Neural progenitor cell (in vitro differentiated cells): ENCODE measurements around the gene HMCN1. TPM values are rescaled to one million over a fixed set of nuclear protein-coding genes. Genes with fewer than 3 reads are reported as not detected.

ENCODE experiments used
- DNase-seq: peaks from one replicate; pipeline ENCODE4 v3.0.0-alpha.2; 2016; ENCODE audit warnings: low spot score
- H2AFZ ChIP-seq: fragments of 200-600 bp; sonication (generic); replicated peaks from 2 replicates; pipeline ENCODE4 v1.6.1; 2016; ENCODE audit warnings: antibody characterized with exemption
- H3F3A ChIP-seq: fragments of 200-600 bp; sonication (generic); 2 replicates; pipeline ENCODE4 v1.6.1; 2016; ENCODE audit warnings: antibody characterized with exemption, low read depth
- H3K27ac ChIP-seq: fragments of 200-600 bp; sonication (generic); 2 replicates; pipeline ENCODE4 v1.5.1; 2016; ENCODE audit warnings: mild to moderate bottlenecking
- H3K27me3 ChIP-seq: fragments of 200-600 bp; sonication (generic); 2 replicates; pipeline ENCODE4 v1.6.1; 2016; ENCODE audit warnings: mild to moderate bottlenecking, moderate library complexity
- H3K36me3 ChIP-seq: fragments of 200-600 bp; sonication (generic); 2 replicates; pipeline ENCODE4 v1.5.1; 2016
- H3K4me1 ChIP-seq: fragments of 200-600 bp; sonication (generic); 2 replicates; pipeline ENCODE4 v1.6.1; 2016; ENCODE audit warnings: mixed run types
- H3K4me2 ChIP-seq: fragments of 200-600 bp; sonication (generic); 2 replicates; pipeline ENCODE4 v1.6.1; 2016
- H3K4me3 ChIP-seq: fragments of 200-600 bp; sonication (generic); 2 replicates; pipeline ENCODE4 v1.5.1; 2016
- H3K79me2 ChIP-seq: fragments of 200-600 bp; sonication (generic); 2 replicates; pipeline ENCODE4 v1.6.1; 2016; ENCODE audit warnings: low read depth
- H3K9ac ChIP-seq: fragments of 200-600 bp; sonication (generic); 2 replicates; pipeline ENCODE4 v1.6.1; 2016
- H3K9me3 ChIP-seq: fragments of 200-600 bp; sonication (generic); 2 replicates; pipeline ENCODE4 v1.5.1; 2016; ENCODE audit warnings: low read depth
- H4K20me1 ChIP-seq: fragments of 200-600 bp; sonication (generic); 2 replicates; pipeline ENCODE4 v1.6.1; 2016; ENCODE audit warnings: low read depth
- H3K27ac Mint-ChIP-seq: 3 replicates; pipeline ENCODE4 v1.8.0; 2021; ENCODE audit warnings: mixed read lengths
- H3K27me3 Mint-ChIP-seq: 2 replicates; pipeline ENCODE4 v1.8.0; 2022; ENCODE audit warnings: low read depth, mild to moderate bottlenecking, inconsistent platforms, moderate library complexity, mixed read lengths; ENCODE audit not compliant: insufficient read depth
- H3K36me3 Mint-ChIP-seq: 3 replicates; pipeline ENCODE4 v1.8.0; 2021; ENCODE audit warnings: mixed read lengths
- H3K4me1 Mint-ChIP-seq: 3 replicates; pipeline ENCODE4 v1.8.0; 2021; ENCODE audit warnings: mixed read lengths
- H3K4me3 Mint-ChIP-seq: 3 replicates; pipeline ENCODE4 v1.8.0; 2021; ENCODE audit warnings: mild to moderate bottlenecking, moderate library complexity, mixed read lengths
- H3K9me3 Mint-ChIP-seq: 3 replicates; pipeline ENCODE4 v1.8.0; 2020; ENCODE audit warnings: mixed read lengths
- EZH2 ChIP-seq: fragments of 200-600 bp; sonication (generic); IDR thresholded peaks from 2 replicates; pipeline ENCODE4 v1.6.1; 2017; ENCODE audit warnings: antibody characterized with exemption, mild to moderate bottlenecking, moderate library complexity
- EZH2phosphoT487 ChIP-seq: fragments of 200-600 bp; sonication (generic); IDR thresholded peaks from 2 replicates; pipeline ENCODE4 v1.6.1; 2017; ENCODE audit warnings: antibody characterized with exemption
- total RNA-seq: library from RNA; depleted of rRNA; stranded (reverse); fragments of >200 nt; gene quantifications from 2 replicates; pipeline ENCODE4 v1.2.3, GENCODE V29; 2015; ENCODE audit warnings: low replicate concordance
- TF ChIP-seq, protein P1 (sequence below): fragments of 200-600 bp; sonication (generic); IDR thresholded peaks from 2 replicates; pipeline ENCODE4 v1.5.1; 2017; ENCODE audit warnings: antibody characterized with exemption, mild to moderate bottlenecking

HMCN1 gene
- total RNA-seq, 1 donor from 2014 or later = 26.4 TPM

DNA sequence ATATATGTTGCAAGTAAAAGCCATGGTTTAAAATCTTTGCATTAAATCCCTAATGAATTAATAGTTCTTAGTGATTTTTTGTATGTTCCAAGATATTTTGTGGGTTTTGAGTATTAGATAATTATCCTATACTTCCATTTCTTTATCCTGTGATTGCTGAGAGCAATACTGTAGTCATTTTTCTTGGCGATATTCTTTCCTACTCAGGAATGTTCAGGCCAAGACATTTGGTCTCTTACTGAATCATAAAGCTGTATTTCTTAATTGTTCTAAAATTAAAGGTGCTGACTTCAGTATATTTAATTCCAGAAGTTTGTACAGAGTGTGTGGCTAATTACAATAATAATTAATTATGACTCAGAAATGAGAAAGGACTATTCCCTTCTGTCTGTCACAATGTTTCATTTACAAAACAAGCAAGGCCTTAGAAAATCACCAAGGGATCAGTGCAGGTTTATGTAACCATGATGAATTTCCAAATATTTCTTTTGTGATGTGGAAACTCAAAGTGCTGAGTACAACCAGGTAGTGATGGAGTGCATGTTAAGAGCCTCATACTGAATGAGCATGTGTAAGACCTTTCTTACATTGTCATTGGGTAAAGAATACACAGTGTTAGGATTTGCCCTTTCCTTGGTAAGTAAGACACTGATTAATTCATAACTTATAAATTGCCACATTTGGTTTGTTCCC is 161.2 kb downstream of the HMCN1 start:
- Mint-ChIP-seq H3K36me3 (no peaks in the 10 kb centered on the region), H3K9me3 (no peaks in the 10 kb centered on the region), H3K4me3 (no peak overlapping the region), H3K4me1 (no peaks in the 10 kb centered on the region), H3K27me3 (no peaks in the 10 kb centered on the region), H3K27ac (no peak overlapping the region)
- H3K27ac ChIP-seq = no peak overlapping the region
- no peak overlapping the region for H3K9ac ChIP-seq
- no peak for DNase-seq
- no peaks in the 10 kb centered on the region for H3K9me3 ChIP-seq
- H3K27me3 ChIP-seq = no peaks in the 10 kb centered on the region
- TF ChIP-seq EZH2phosphoT487 (no peak), EZH2 (no peak)
- TF ChIP-seq, protein P1, sequence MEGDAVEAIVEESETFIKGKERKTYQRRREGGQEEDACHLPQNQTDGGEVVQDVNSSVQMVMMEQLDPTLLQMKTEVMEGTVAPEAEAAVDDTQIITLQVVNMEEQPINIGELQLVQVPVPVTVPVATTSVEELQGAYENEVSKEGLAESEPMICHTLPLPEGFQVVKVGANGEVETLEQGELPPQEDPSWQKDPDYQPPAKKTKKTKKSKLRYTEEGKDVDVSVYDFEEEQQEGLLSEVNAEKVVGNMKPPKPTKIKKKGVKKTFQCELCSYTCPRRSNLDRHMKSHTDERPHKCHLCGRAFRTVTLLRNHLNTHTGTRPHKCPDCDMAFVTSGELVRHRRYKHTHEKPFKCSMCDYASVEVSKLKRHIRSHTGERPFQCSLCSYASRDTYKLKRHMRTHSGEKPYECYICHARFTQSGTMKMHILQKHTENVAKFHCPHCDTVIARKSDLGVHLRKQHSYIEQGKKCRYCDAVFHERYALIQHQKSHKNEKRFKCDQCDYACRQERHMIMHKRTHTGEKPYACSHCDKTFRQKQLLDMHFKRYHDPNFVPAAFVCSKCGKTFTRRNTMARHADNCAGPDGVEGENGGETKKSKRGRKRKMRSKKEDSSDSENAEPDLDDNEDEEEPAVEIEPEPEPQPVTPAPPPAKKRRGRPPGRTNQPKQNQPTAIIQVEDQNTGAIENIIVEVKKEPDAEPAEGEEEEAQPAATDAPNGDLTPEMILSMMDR = no peak
- H3K79me2 ChIP-seq = no peaks in the 10 kb centered on the region
- no peak overlapping the region for H2AFZ ChIP-seq
- no peaks in the 10 kb centered on the region for H3K36me3 ChIP-seq
- no peak overlapping the region for H3K4me3 ChIP-seq
- no peak overlapping the region for H3K4me2 ChIP-seq
- H3K4me1 ChIP-seq = peaks cover 4% of the 10 kb centered on the region
- no peaks in the 10 kb centered on the region for H4K20me1 ChIP-seq
- H3F3A ChIP-seq = no peaks in the 10 kb centered on the region

DNA sequence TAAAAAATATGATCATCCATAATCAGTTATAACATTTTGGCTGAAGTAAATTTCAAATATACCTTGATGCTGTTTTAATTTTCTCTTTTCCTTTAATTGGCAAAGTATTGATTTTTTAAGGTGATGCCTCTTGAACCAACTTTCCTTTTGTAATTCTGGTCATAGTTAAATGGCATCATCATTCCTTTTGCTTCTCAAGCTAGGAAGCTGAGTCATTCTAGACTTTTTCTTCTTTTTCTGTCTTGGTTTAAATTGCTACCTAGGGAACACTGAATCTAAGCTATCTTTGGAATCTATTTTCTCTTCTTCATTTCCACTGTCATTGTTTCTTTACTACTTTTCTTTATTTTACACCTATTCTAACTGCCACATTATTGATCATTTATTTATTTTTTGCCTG is 162.7 kb downstream of the HMCN1 start:
- H3K36me3 Mint-ChIP-seq = no peaks in the 10 kb centered on the region
- H3K36me3 ChIP-seq = no peaks in the 10 kb centered on the region
- H3K9me3 ChIP-seq = no peaks in the 10 kb centered on the region
- DNase-seq = no peak
- H3K79me2 ChIP-seq = no peaks in the 10 kb centered on the region
- H3K4me1 ChIP-seq = peaks cover 4% of the 10 kb centered on the region
- H3K4me2 ChIP-seq = no peak overlapping the region
- no peak overlapping the region for H3K9ac ChIP-seq
- TF ChIP-seq, protein P1 = no peak
- no peak for TF ChIP-seq EZH2
- TF ChIP-seq EZH2phosphoT487 = no peak
- no peak overlapping the region for H2AFZ ChIP-seq
- no peak overlapping the region for H3K4me3 Mint-ChIP-seq
- H3K27me3 Mint-ChIP-seq = no peaks in the 10 kb centered on the region
- H3K27ac Mint-ChIP-seq = no peak overlapping the region
- no peaks in the 10 kb centered on the region for H4K20me1 ChIP-seq
- no peak overlapping the region for H3K4me3 ChIP-seq
- no peaks in the 10 kb centered on the region for H3K4me1 Mint-ChIP-seq
- H3K9me3 Mint-ChIP-seq = no peaks in the 10 kb centered on the region
- no peak overlapping the region for H3K27ac ChIP-seq
- H3K27me3 ChIP-seq = no peaks in the 10 kb centered on the region
- no peaks in the 10 kb centered on the region for H3F3A ChIP-seq

DNA sequence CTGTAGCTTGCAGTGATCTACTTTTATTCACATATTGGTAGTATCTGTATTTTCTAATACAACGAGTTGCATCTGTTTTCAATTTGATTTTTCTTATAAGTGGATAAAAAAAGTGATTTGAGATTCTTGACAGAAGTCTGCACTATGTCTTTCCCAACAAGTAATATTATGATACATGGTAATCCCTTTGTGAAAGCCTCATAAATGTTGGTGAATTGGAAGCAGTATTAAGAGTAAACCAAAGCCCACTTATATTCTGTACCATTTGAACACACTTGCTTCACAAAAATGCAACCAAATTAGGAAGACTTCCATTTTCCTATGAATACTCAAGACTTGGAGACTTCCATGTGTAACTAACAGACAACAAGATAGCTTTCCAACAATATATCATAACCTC is 172.0 kb downstream of the HMCN1 start:
- Mint-ChIP-seq H3K36me3 (no peaks in the 10 kb centered on the region), H3K9me3 (no peaks in the 10 kb centered on the region), H3K4me3 (no peak overlapping the region), H3K27ac (no peak overlapping the region), H3K27me3 (no peaks in the 10 kb centered on the region), H3K4me1 (peaks cover 4% of the 10 kb centered on the region)
- no peaks in the 10 kb centered on the region for H3K27me3 ChIP-seq
- no peak overlapping the region for H3K4me3 ChIP-seq
- no peaks in the 10 kb centered on the region for H4K20me1 ChIP-seq
- peaks cover 7% of the 10 kb centered on the region for H3K4me1 ChIP-seq
- TF ChIP-seq EZH2phosphoT487 (no peak), EZH2 (no peak)
- H3F3A ChIP-seq = no peaks in the 10 kb centered on the region
- no peak overlapping the region for H2AFZ ChIP-seq
- H3K9ac ChIP-seq = no peak overlapping the region
- H3K9me3 ChIP-seq = no peaks in the 10 kb centered on the region
- no peaks in the 10 kb centered on the region for H3K36me3 ChIP-seq
- no peak for DNase-seq
- H3K79me2 ChIP-seq = no peaks in the 10 kb centered on the region
- no peak overlapping the region for H3K4me2 ChIP-seq
- H3K27ac ChIP-seq = no peak overlapping the region

DNA sequence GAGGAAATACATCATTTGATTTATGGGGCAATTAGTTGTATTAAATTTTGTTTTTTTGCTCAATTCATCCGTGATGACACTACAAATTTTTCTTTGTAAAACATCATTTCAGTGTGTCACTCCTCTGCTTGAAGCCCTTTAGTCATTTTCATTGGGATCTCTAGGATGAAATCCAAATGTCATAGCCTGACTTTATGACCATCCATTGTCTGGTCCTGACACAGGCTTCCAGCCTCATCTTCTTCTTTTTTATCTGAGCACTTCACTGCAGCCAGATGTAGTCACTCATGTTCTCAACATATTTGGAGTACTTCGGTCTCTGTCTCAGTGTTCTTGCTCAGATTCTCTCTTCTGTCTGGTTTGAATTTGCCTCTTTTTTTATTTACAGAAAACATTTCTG is 173.1 kb downstream of the HMCN1 start:
- no peak overlapping the region for H2AFZ ChIP-seq
- H4K20me1 ChIP-seq = no peaks in the 10 kb centered on the region
- H3K4me2 ChIP-seq = no peak overlapping the region
- peaks cover 11% of the 10 kb centered on the region for H3K4me1 ChIP-seq
- H3K36me3 Mint-ChIP-seq = no peaks in the 10 kb centered on the region
- H3K4me3 ChIP-seq = no peak overlapping the region
- TF ChIP-seq, protein P1 = no peak
- TF ChIP-seq EZH2 (no peak), EZH2phosphoT487 (no peak)
- peaks cover 5% of the 10 kb centered on the region for H3K4me1 Mint-ChIP-seq
- DNase-seq = no peak
- H3K79me2 ChIP-seq = no peaks in the 10 kb centered on the region
- H3K9me3 Mint-ChIP-seq = no peaks in the 10 kb centered on the region
- H3K27ac ChIP-seq = no peak overlapping the region
- H3F3A ChIP-seq = peaks cover under 1% of the 10 kb centered on the region
- H3K27me3 Mint-ChIP-seq = no peaks in the 10 kb centered on the region
- no peaks in the 10 kb centered on the region for H3K36me3 ChIP-seq
- no peak overlapping the region for H3K27ac Mint-ChIP-seq
- no peaks in the 10 kb centered on the region for H3K27me3 ChIP-seq
- no peak overlapping the region for H3K4me3 Mint-ChIP-seq
- no peak overlapping the region for H3K9ac ChIP-seq
- H3K9me3 ChIP-seq = no peaks in the 10 kb centered on the region
